HCT116 (cell line): Measurements from ENCODE around the gene APOL3. TPM values are rescaled to one million over a fixed set of nuclear protein-coding genes. Genes with fewer than 3 reads are reported as not detected.
"Not testable (repeated sequence)": the region's sequence is repeated elsewhere in the genome, so short reads cannot be mapped to it uniquely, and the experiment has no call there.

ENCODE experiments used
- ATAC-seq: fragments of 200-7000 bp; cut with Tn5 transposase; 2 replicates; pipeline ENCODE4 v1.9.1; 2020; ENCODE audit warnings: mild to moderate bottlenecking, moderate library complexity
- BruUV-seq: library from RNA; stranded (reverse); fragments of 400-500 nt; replicated peaks from 2 replicates; lab custom pipeline; 2021; lab: Mats Ljungman, UMichigan
- CTCF ChIA-PET: fragments of 300-600 bp; sonication (Branson Sonifier 250); formaldehyde crosslinking; loops from one replicate; lab custom pipeline; 2021; ENCODE audit warnings: antibody characterized with exemption; lab: Charles Lee
- POLR2A ChIA-PET: fragments of 300-600, 350-600 bp; sonication (Branson Sonifier 250); formaldehyde crosslinking; loops from one replicate; lab custom pipeline; 2021; ENCODE audit warnings: antibody characterized with exemption; lab: Charles Lee
- RAD21 ChIA-PET, 2 experiments: fragments of 300-600 bp; sonication (Branson Sonifier 250); formaldehyde crosslinking; loops; one replicate each; lab custom pipeline; 2023; ENCODE audit warnings: low total read pairs in 2 of 2; ENCODE audit not compliant: uncharacterized antibody in 2 of 2, unreplicated experiment in 2 of 2, low non-redundant PET in 1 of 2; lab: Charles Lee
- DNase-seq: peaks from one replicate; pipeline ENCODE4 v3.0.0-alpha.2; 2010; ENCODE audit warnings: low read depth, low spot score
- H2AFZ ChIP-seq: fragments of 200-600 bp; shearing (Covaris generic), sonication (generic); 2 replicates; pipeline ENCODE4 v1.6.1; 2017; ENCODE audit warnings: low read depth, mixed run types, mixed read lengths, antibody characterized with exemption, low read length; ENCODE audit not compliant: poor library complexity, severe bottlenecking
- H3K27ac ChIP-seq: 2 replicates; pipeline ENCODE4 v1.5.1; 2012; ENCODE audit warnings: low read depth, low read length
- H3K27me3 ChIP-seq: fragments of 200-600 bp; sonication (generic); 2 replicates; pipeline ENCODE4 v1.6.1; 2016; ENCODE audit warnings: mixed run types, low read length, mixed read lengths; ENCODE audit not compliant: insufficient read depth
- H3K36me3 ChIP-seq, 2 experiments: fragments of 200-500 bp in 1 of 2; fragments of 200-600 bp in 1 of 2; sonication (Bioruptor generic) in 1 of 2; sonication (generic) in 1 of 2; 2 replicates each; pipeline versions ENCODE4 v1.5.1 to v1.6.1; 2014 to 2016; ENCODE audit warnings: low read length in 2 of 2, inconsistent platforms in 1 of 2, mixed read lengths in 1 of 2, mixed run types in 1 of 2; ENCODE audit not compliant: insufficient read depth in 2 of 2, control insufficient read depth in 1 of 2
- H3K4me1 ChIP-seq, 2 experiments: fragments of 200-600 bp in 1 of 2; sonication (generic) in 1 of 2; 2 replicates each; pipeline versions ENCODE4 v1.5.1 to v1.6.1; 2012 to 2017; ENCODE audit warnings: low read length in 2 of 2, inconsistent platforms in 1 of 2, mild to moderate bottlenecking in 1 of 2, mixed read lengths in 1 of 2, mixed run types in 1 of 2, moderate library complexity in 1 of 2; ENCODE audit not compliant: insufficient read depth in 2 of 2, control insufficient read depth in 1 of 2
- H3K4me2 ChIP-seq: fragments of 200-600 bp; sonication (generic); 2 replicates; pipeline ENCODE4 v1.6.1; 2017; ENCODE audit warnings: mixed run types, low read length, mixed read lengths
- H3K4me3 ChIP-seq, 2 experiments: fragments of 200-600 bp in 1 of 2; sonication (generic) in 1 of 2; replicated peaks in 1 of 2; 2 replicates each; pipeline ENCODE4 v1.5.1; 2011 to 2016; ENCODE audit warnings: low read length in 2 of 2, control low read depth in 1 of 2, low read depth in 1 of 2, mild to moderate bottlenecking in 1 of 2, mixed read lengths in 1 of 2, mixed run types in 1 of 2
- H3K79me2 ChIP-seq: fragments of 200-600 bp; sonication (generic); 2 replicates; pipeline ENCODE4 v1.6.1; 2017; ENCODE audit warnings: mild to moderate bottlenecking, mixed run types, low read length, moderate library complexity, mixed read lengths; ENCODE audit not compliant: insufficient read depth
- H3K9ac ChIP-seq: fragments of 200-600 bp; sonication (generic); 2 replicates; pipeline ENCODE4 v1.6.1; 2016; ENCODE audit warnings: low read length, mixed read lengths
- H3K9me2 ChIP-seq: fragments of 200-600 bp; sonication (generic), shearing (Covaris generic); 2 replicates; pipeline ENCODE4 v1.6.1; 2017; ENCODE audit warnings: mixed run types, mild to moderate bottlenecking, moderate library complexity; ENCODE audit not compliant: insufficient read depth
- H3K9me3 ChIP-seq, 2 experiments: fragments of 200-500 bp in 1 of 2; fragments of 200-600 bp in 1 of 2; sonication (Bioruptor generic) in 1 of 2; sonication (generic) in 1 of 2; 2 replicates each; pipeline ENCODE4 v1.6.1; 2014 to 2017; ENCODE audit warnings: low read length in 2 of 2, mixed read lengths in 2 of 2, inconsistent platforms in 1 of 2, low read depth in 1 of 2, mild to moderate bottlenecking in 1 of 2, mixed run types in 1 of 2, moderate library complexity in 1 of 2; ENCODE audit not compliant: control insufficient read depth in 1 of 2, insufficient read depth in 1 of 2
- H4K20me1 ChIP-seq: fragments of 200-600 bp; sonication (generic), shearing (Covaris generic); 2 replicates; pipeline ENCODE4 v1.6.1; 2017; ENCODE audit warnings: mixed run types, mild to moderate bottlenecking, moderate library complexity; ENCODE audit not compliant: insufficient read depth
- ATF3 ChIP-seq: IDR thresholded peaks from 2 replicates; pipeline ENCODE4 v1.6.1; 2012
- EGR1 ChIP-seq: IDR thresholded peaks from 2 replicates; pipeline ENCODE4 v1.6.1; 2012; ENCODE audit warnings: low read depth
- EZH2 ChIP-seq: fragments of 200-600 bp; sonication (generic); IDR thresholded peaks from 2 replicates; pipeline ENCODE4 v1.6.1; 2017; ENCODE audit warnings: antibody characterized with exemption, mixed run types
- EZH2phosphoT487 ChIP-seq: fragments of 200-600 bp; IDR thresholded peaks from 2 replicates; pipeline ENCODE4 v1.6.1; 2018; ENCODE audit warnings: antibody characterized with exemption, borderline replicate concordance
- RAD21 ChIP-seq: IDR thresholded peaks from 2 replicates; pipeline ENCODE4 v1.6.1; 2012; ENCODE audit warnings: low read depth, mild to moderate bottlenecking
- SP1 ChIP-seq: IDR thresholded peaks from 2 replicates; pipeline ENCODE4 v1.6.1; 2012; ENCODE audit warnings: low read depth
- SRF ChIP-seq: IDR thresholded peaks from 2 replicates; pipeline ENCODE4 v1.6.1; 2012; ENCODE audit warnings: low read depth
- TCF7L2 ChIP-seq: IDR thresholded peaks from 2 replicates; pipeline ENCODE4 v1.7.0; 2011; ENCODE audit warnings: borderline replicate concordance, inconsistent platforms; ENCODE audit not compliant: insufficient read depth, insufficient read length; ENCODE audit errors: extremely low read depth
- ZFX ChIP-seq: fragments of 450-650 bp; IDR thresholded peaks from 2 replicates; pipeline ENCODE4 v1.6.1; 2017
- ZNF274 ChIP-seq: fragments of 200-500 bp; sonication (Bioruptor generic); IDR thresholded peaks from 2 replicates; pipeline ENCODE4 v1.6.1; 2014; ENCODE audit warnings: mild to moderate bottlenecking, low read depth, low read length, inconsistent platforms
- intact Hi-C: fragments of 100-400 bp; cut with micrococcal nuclease; formaldehyde crosslinking; loops from 2 replicates; pipeline ENCODE4 v1.10.0; 2022
- total RNA-seq: library from RNA; stranded (reverse); gene quantifications from one replicate; pipeline ENCODE4 v1.2.1, GENCODE V29; 2021; ENCODE audit not compliant: unreplicated experiment

APOL3 gene
- total RNA-seq, 1 experiment from 2014 or later: 0.49 TPM

- Histone ChIP-seq H3K79me2 (no peaks in the 10 kb centered on the region), H3K9me3 (no peaks in the 10 kb centered on the region)
- TF ChIP-seq TCF7L2: no peak
- TF ChIP-seq SP1: no peak
- TF ChIP-seq EZH2: no peak
- TF ChIP-seq EZH2phosphoT487: no peak
- no peak for TF ChIP-seq RAD21
- TF ChIP-seq ZFX: no peak
- no peak for TF ChIP-seq SRF
- TF ChIP-seq EGR1: no peak
- TF ChIP-seq ATF3: no peak
- TF ChIP-seq ZNF274: no peak
- TF ChIP-seq, all 23 proteins: peak for 0
- Histone ChIP-seq H3K4me1 (peaks cover 0 to 3% of the 10 kb centered on the region in 2 experiments; a peak in 1 of 4 replicates), H3K27ac (no peak overlapping the region), H3K27me3 (no peaks in the 10 kb centered on the region), H3K9me2 (no peaks in the 10 kb centered on the region), H2AFZ (no peak overlapping the region), H3K4me3 (no peak overlapping the region), H4K20me1 (no peaks in the 10 kb centered on the region), H3K9ac (no peak overlapping the region), H3K4me2 (no peak overlapping the region), H3K36me3 (no peaks in the 10 kb centered on the region)
- intact Hi-C loops: no loop called here
- BruUV-seq: no TSS peak
- no peak for DNase-seq
- ChIA-PET RAD21 (no interaction called here), POLR2A (no interaction called here), CTCF (no interaction called here)
- no peak for ATAC-seq
Observed at GRCh38 chr22:36153501-36154422, 6.8 kb downstream of the APOL3 start.

GRCh38 chr22:36152821-36153220 lies 7.7 kb downstream of the APOL3 start:
- CTCF ChIA-PET, BruUV-seq, H3K4me2 ChIP-seq, DNase-seq, H3K27ac ChIP-seq, H3K9ac ChIP-seq, ATAC-seq, H3K9me3 ChIP-seq, H3K4me1 ChIP-seq, H2AFZ ChIP-seq, intact Hi-C loops, H3K79me2 ChIP-seq, H4K20me1 ChIP-seq, H3K9me2 ChIP-seq, H3K27me3 ChIP-seq, H3K36me3 ChIP-seq, RAD21 ChIA-PET, POLR2A ChIA-PET, H3K4me3 ChIP-seq: not testable (repeated sequence)
